Epithelial cell of prostate (primary cell): Measurements from ENCODE around the gene RANBP9.

Experiments used
- DNase-seq: peaks from one replicate; pipeline ENCODE4 v3.0.0-alpha.2; 2011; ENCODE audit warnings: low read depth, low spot score
- H3K27ac ChIP-seq: fragments of 450-650 bp; 2 replicates; pipeline ENCODE4 v1.5.1; 2017; ENCODE audit warnings: mild to moderate bottlenecking

RANBP9 gene

DNA sequence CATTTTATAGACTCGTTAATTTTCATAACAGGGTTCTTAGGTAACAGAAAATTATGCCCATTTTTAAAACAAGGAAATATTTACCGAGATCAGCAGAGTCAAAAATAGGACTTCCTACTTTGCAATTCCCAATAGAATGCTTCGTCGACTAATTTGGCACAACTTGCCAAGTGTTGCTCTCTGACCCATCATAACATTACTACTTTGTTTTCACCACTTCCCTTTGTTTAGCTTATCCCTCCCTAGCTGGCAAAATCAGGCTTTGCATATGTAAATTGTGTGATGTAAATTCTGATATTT lies 914 bp upstream of the RANBP9 start:
- H3K27ac ChIP-seq, result peak overlapping the region; percentile 93
- DNase-seq, result no peak

DNA sequence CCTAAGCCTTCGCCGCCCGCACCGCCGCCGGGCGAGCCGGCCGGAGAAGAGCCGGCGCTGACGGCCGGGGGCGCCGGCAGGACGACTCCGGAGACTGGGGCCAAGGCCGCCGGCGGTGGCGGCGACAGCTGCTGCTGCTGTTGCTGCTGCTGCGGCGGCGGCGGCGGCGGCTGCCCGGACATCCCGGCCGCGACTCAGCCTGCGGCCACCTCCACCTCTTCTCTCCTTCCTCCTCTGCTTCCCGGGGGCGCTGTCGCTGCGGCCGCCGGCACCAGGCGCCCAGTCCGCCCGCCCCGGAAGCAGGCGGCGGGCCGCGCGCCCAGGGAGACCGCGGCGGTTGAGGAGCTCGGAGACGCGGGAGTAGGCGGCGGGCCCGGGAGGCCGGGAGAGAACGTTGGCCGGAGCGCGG lies 307 bp downstream of the RANBP9 start:
- H3K27ac ChIP-seq, result peak overlapping the region; percentile 93
- no peak for DNase-seq

DNA sequence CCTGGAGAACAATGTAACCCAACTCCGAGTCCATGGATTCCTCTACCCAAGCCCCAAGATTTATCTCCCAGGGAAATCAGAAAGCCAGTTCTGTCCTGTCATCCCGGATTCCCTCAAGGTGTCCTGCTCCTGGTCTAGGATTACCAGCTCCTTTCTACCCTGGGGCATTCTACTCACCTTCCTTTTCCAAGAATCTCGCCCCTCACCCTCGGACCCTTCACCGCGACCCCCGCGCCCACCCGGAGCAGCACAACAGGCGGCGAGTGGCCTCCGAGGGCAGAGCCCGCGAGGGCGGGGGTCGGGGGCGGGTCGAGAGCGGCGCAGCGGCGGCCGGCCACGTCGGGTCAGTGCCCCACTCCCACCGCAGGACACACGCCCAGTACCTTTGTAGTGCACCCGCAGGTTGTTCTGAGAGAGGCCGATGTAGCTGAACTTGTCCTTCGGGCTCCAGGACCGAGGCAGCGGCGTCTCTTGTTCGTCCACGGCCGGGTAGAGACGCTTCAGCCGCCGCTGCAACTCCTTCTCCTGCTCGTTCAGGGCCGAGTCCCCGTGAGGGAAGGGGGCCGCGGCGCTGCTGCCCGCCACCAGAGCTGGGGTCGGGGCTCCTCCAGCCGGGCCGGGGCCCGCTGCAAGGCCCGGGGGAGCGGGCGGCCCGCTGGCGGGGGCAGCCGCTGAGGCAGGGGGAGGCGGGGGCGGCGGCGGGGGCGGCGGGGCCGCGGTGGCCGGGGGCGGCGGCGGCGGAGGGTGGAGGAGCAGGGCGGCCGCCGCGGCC lies 897 bp downstream of the RANBP9 start:
- H3K27ac ChIP-seq, result peak overlapping the region; percentile 93
- DNase-seq, result no peak

DNA sequence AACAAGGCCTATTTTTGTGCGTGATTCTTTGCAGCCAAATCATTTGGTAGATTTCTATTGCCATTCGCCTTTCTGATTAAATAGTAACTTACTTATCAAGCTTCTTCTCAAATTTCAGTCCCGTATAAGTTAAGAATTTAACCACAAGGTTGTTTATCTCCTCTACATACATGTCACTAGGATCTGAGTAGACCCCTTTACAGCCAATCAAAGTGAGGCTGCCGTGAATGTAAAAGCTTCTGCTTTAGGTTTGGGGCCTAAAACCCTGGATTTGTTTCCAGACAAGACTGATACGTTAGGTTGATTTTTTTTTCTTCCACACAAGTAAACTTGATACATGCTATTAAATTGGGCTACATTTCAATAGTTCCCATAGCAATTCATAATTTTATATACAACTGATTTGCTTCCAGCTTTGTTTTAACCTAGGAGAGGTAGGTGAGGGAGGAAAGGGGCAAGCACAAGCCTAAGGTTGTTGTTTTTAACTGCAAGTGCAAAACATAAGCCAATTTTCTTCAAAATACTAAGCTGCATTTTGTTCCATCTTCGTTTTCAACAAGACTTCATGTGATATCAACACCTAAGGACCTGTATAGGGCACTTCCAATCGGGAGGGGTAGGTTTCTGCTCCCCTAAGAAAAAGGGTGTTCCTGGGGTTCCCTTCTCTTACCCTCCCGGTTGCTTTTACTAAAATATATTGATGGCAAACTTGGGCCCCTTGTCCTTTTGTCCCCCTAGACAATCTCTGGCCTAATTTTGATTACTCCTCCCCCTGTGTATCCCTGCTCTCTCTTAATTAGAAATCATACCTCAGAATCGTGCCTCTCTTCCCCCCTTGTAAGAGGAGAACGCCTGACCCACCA lies 1.7 kb downstream of the RANBP9 start:
- H3K27ac ChIP-seq, result peak overlapping the region; percentile 93
- no peak for DNase-seq

DNA sequence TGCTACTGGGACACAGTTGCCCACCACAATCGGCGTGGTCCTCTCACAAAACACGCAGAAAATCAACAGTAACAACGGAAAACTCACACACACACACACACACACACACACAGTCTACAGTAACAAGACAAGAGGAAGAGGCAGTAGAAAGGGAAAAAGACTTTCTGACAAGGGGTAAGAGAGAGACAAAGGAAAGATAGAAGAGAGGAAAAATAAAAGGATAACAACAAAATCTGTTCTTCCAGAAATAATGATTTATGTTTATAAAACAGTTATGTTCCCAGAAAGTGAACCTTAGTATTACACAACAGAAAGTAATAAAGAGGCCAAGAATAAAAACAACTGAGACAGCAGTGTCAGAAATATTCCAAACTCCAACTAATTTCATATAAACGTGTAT lies 2.9 kb downstream of the RANBP9 start:
- peak overlapping the region; percentile 93 for H3K27ac ChIP-seq

DNA sequence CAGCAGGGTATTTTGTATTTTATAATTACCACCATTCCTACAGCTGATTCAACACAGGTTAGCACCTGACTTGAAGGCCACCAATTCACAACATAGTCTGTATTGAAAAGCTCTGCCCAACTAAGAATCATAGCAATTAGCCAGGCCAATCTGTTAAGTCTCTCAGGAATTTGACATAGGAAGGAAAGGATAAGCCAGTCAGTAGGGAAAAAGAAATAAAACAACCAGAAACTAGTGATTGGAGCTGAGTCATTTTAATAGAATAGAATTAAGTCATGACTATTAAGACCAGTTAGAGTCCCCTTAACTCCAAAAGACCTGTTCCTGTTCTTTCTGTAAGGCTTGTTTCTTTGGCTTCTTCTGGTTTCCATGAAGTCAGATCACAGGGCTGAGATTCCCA lies 8.1 kb downstream of the RANBP9 start:
- no peak for DNase-seq
- peak overlapping the region; percentile 52 for H3K27ac ChIP-seq

More for the DNA sequence above, 2.9 kb downstream of the RANBP9 start:
- no peak for DNase-seq

DNA sequence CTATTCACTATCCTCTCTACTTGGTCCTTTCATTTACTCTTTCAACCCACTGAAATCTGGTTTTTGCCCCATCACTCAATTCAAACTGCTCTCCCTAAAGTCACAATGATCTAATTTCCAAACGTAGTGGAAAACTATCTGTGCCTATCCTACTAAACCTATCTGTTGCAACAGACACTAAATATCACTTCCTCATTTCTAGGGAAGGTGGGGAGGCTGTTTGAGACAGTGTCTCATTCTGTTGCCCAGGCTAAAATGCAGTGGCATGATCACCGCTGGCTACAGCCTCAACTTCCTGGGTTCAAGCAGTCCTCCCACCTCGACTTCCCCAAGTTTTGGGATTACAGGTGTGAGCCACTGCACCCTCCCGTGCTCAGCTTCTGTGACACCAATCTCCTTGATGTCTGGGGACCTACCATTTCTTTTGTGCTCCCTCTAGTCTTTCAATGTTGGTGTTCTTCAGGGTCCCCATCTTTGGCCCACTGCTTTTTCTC lies 8.8 kb downstream of the RANBP9 start:
- DNase-seq, result no peak
- H3K27ac ChIP-seq, result peak overlapping the region; percentile 52

DNA sequence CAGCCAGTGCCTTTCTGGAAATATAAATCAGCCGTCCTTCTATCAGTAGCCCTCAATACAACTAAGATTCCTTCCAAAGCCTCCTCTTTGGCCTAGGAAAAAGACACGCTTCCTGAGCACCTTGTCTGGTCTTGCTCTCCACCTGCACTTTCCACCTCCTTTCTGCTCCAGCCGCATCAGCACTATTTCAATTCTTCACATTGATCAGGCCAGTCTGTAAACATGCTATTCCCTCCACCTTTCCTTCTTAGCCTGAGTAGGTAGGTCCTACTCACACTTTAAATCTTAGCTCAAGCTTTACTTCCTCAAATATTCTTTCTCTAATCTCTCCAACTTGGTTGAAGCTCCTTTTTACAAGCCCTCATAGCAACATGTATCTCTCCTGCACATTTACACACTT lies 11.4 kb downstream of the RANBP9 start:
- DNase-seq, result no peak
- H3K27ac ChIP-seq, result no peak overlapping the region

DNA sequence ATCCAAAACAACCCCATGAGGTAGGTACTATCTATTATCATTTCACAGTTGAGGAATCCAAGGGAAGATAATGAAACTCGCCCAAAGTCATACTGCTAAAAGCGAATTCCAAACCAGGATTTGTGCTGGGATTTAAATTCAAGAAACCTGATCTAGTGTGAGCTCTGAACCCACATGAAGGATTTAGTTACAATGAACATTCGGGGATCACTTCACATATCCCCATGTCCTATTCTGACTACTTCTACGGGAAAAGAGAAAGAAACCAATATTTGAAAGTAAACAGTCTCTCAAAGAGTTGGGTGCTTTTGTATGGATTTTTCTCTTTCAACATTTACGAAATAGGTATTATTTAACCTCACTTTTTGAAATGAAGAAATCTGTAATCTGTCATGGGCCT lies 12.9 kb downstream of the RANBP9 start:
- no peak overlapping the region for H3K27ac ChIP-seq

DNA sequence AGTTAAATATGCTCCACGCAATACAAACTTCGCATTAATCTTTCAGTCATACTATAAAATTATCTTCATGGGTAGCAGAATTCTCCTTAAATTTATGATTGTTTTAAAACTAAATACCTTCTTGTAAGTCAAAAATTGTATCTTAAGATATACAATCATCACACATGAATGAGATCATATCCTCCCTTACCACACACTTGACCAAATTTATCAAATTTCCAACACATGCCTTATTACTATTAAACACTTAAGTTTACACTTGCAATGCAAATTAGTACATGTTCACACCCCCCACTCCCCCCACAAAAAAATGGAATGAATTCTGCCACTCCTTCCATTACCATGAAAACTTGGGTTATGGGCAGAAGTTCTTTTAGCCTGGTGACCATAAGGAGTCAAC lies 13.8 kb downstream of the RANBP9 start:
- no peak for DNase-seq
- no peak overlapping the region for H3K27ac ChIP-seq

More for the DNA sequence above, 12.9 kb downstream of the RANBP9 start:
- no peak for DNase-seq

DNA sequence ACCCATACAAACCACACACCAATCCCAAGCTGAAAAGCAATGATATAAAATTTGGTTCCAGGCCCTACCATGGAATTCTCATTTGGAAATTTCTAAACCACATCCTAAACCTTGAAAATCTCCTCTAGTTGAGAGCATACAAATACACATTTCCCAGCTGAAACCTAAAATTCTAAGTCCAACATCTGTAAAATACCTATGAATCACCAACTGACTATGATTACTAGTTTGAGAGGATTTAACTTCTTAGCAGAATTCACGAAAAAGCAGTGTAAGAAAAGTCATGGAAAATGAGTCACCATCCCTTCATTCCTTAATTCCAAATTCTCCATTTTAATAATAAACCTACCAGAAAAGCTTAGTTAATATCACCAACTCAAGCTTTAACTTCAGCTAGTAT lies 15.4 kb downstream of the RANBP9 start:
- no peak overlapping the region for H3K27ac ChIP-seq
- no peak for DNase-seq

DNA sequence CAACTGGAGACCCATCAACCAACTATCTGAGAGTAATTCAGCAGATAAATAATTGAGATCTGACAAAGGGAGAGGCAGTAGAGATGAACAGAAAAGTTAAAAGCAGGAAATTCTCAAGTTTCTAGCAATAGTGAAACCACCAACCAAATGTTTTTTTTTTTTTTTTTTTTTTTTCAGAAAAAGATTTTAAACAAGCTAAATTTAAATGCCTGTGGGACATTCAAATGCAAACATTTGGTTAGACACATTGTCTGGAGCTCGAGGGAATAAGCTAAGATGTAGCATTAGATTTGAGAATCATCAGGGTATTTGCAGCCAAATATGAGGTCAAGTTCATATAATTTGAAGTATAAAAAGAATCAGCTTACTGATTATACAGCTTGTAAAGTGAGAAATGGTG lies 16.4 kb downstream of the RANBP9 start:
- no peak for DNase-seq

DNA sequence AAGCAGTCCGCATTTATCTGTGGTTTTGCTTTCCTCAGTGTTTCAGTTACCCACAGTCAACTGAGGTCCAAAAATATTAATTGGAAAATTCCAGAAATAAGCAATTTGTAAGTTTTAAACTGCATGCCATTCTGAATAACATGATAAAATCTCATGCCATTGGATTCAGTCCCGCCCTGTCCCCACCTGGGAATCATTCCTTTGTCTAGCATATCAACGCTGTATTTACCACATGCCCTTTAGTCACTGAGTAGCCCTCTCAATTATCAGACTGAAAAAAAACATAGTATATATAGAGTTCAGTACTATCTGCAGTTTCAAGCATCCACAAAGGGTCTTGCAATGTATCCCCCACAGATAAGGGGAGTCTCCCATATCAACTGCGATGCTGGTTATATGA lies 17.1 kb downstream of the RANBP9 start:
- DNase-seq, result no peak
- no peak overlapping the region for H3K27ac ChIP-seq

More for the DNA sequence above, 16.4 kb downstream of the RANBP9 start:
- no peak overlapping the region for H3K27ac ChIP-seq

DNA sequence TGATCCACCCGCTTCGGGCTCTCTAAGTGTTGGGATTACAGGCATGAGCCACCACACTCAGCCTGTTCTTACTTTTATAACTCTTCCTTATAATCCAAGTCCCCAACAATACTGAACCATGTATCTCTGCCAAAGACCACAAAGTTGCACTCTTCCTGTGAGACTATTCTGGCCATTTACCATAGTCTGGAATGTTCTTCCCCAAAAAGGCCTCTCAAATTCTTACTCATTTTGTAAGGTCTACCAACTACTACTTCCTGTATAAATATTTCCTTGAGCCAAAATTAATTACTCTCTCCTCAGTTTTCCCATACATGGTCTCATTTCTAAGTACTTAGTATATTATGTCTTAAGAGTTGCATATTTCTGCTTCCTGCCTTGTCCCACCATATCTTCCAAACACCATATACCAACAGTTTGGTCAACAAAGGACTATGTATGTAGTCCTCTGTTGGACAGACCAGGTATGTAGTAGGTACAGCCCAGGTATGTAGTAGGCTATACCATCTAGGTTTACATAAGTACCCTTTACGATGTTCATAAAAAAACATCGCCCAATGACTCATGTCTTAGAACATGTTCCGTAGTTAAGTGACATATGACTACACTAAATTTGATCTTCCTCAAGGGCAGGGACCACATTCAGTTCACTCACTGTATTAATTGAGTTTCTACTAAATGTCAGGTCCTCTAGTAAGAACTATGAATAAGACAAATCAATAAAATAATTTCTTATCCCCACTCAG lies 22.0 kb downstream of the RANBP9 start:
- H3K27ac ChIP-seq, result no peak overlapping the region
- DNase-seq, result no peak

DNA sequence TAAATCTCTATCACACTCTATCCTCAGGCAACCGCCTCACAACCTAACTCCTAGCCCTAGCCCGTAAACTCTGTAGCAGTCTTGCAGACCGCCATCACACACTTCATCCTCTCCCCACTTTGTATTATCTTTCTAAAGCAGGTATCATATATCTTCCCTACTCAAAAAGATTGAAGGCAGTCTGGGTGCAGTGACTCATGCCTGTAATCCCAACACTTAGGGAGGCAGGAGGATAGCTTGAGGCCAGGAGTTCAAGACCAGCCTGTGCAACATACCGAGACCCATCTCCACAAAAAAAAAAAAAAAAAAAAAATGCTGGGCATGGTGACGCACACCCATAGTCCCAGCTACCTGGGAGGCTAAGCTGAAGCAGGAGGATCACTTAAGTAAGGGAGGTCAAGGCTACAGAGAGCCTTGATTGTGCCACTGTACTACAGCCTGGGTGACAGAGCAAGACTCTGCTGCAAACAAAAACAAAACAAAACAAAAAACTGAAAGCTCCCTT lies 22.9 kb downstream of the RANBP9 start:
- H3K27ac ChIP-seq, result no peak overlapping the region
- no peak for DNase-seq

DNA sequence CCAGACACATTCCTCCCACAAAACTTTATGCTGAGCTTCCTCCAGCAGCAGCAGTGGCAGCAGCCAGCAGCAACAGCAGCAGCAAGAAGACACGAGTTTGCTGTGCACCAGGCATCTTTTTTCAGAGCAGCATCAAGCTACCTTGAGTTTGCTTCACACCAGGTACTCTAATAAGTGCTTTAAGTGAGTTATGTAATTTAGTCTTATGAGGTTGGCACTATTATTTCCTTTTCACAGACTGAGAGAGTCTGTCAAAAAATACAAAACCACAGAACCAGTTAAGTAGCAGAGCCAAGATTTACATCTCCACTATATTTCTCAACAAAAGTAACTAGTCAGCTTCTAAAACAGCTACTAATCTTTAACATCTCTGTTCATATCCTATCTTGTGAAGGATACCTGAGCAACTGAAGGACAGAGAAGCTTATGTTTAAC lies 23.7 kb downstream of the RANBP9 start:
- DNase-seq, result no peak
- H3K27ac ChIP-seq, result no peak overlapping the region

DNA sequence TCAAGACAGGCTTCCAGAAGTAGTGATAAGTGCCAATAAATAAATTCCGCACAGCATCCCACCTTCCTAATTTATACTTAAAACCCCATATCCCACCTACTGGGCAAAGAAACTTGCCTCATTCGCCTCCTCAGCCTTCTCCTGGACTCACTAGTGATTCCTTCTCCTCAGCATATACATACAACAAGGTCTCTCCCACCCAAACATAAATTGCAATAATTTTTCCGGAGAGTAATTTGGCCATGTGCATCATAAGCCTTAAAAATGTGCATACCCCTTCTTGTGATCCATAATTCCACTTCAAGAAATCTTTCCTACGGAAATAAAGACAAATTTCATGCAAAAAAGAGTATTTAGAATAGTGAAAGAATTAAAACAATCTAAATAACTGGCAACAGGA lies 26.8 kb downstream of the RANBP9 start:
- H3K27ac ChIP-seq, result no peak overlapping the region
- DNase-seq, result no peak

DNA sequence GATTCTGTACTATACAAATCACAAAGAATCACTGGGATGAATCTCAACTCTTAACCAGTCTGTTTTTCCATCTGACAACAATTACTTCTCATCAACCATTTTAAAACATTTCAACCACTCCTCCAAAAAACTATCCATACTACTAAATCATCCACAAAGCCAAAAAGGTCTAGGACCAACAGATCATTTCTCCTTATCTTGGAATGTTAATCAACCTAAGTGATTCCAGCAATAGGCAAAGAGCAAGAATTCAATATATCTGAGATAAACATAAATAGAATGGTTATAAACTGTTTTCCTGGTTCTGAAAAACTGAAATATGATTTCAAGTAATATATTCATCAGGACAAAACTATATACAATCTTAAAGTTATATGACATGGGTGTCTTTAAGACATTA lies 28.6 kb downstream of the RANBP9 start:
- no peak for DNase-seq
- no peak overlapping the region for H3K27ac ChIP-seq

DNA sequence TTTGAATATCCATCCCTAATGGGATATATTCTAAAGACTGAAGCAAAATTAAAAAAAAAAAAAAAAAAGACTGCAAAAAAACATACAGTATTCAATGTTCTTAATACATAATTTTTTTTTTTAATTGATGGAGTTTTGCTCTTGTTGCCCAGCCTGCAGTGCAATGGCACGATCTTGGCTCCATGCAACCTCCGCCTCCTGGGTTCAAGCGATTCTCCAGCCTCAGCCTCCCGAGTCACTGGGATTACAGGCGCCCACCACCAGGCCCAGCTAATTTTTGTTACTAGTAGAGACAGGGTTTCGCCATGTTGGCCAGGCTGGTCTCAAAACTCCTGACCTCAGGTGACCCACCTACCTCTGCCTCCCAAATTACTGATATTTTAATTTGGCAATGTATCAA lies 29.3 kb downstream of the RANBP9 start:
- H3K27ac ChIP-seq, result no peak overlapping the region
- DNase-seq, result no peak

DNA sequence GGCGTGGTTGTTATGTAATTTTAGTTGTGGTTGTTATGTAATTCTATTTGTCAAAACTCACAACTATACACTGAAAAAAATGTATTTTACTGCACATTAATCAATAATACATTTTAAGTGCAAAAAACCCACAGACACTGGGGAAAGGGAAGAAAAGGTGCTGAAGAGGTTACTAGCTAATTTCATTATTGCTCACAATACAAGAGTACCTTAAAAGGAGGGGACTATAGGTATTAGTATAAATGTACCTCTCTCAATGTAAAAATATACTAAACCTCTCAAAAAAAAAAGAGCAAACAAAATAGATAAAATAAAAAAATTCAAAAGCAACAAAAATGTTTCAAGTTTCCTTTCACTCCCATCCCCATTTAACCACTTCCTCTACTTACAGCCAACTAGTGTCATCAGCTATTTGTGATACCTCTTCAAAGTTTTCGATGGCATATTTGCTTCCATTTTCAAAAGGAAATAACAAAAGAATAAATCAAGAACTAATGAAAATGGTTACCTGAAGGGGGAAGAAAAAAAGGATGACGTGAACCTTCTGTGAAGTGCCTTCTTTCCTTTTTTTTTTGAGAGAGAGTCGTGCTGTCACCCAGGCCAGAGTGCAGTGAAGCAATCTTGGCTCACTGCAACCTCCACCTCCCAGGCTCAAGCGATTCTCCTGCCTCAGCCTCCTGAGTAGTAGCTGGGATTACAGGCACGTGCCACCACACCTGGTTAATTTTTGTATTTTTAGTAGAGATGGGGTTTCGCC lies 30.2 kb downstream of the RANBP9 start:
- no peak for DNase-seq
- no peak overlapping the region for H3K27ac ChIP-seq
